B cell (primary cell): Measurements from ENCODE around the gene TDG. TPM values are rescaled to one million over a fixed set of nuclear protein-coding genes. Genes with fewer than 3 reads are reported as not detected.

Source experiments
- ATAC-seq: fragments of 200-7000 bp; cut with Tn5 transposase; one replicate; pipeline ENCODE4 v1.10.0; 2021; ENCODE audit warnings: low read depth, mild to moderate bottlenecking, moderate number of reproducible peaks, moderate library complexity
- CTCF ChIA-PET: fragments of 350-600 bp; sonication (Branson Sonifier 250); formaldehyde crosslinking; loops from one replicate; lab custom pipeline; 2021; ENCODE audit warnings: antibody characterized with exemption, inconsistent platforms; lab: Charles Lee
- POLR2A ChIA-PET: fragments of 350-600 bp; sonication (Branson Sonifier 250); formaldehyde crosslinking; loops from one replicate; lab custom pipeline; 2021; ENCODE audit warnings: antibody characterized with exemption; lab: Charles Lee
- DNase-seq: peaks from one replicate; pipeline ENCODE4 v3.0.0; 2013
- H2AFZ ChIP-seq: 2 replicates; pipeline ENCODE4 v1.6.1; 2012; ENCODE audit warnings: mild to moderate bottlenecking, low read depth, low read length; ENCODE audit not compliant: insufficient read depth, poor library complexity, severe bottlenecking
- H3K27ac ChIP-seq, 2 donors: 1 replicate in 1 of 2; 2 replicates in 1 of 2; pipeline ENCODE4 v1.5.1; 2012 to 2013; ENCODE audit warnings: low read length in 2 of 2, mild to moderate bottlenecking in 2 of 2, moderate library complexity in 1 of 2
- H3K27me3 ChIP-seq, 4 experiments: fragments of 200-600 bp in 1 of 4; sonication (generic) in 1 of 4; replicated peaks in 1 of 4; 1 replicate in 2 of 4; 2 replicates in 2 of 4; pipeline versions ENCODE4 v1.6.1 to v1.7.0; 2013 to 2016; ENCODE audit warnings: low read length in 3 of 4, mild to moderate bottlenecking in 2 of 4, mixed read lengths in 1 of 4, moderate library complexity in 1 of 4; ENCODE audit not compliant: insufficient read depth in 4 of 4, control insufficient read depth in 3 of 4; ENCODE audit errors: control extremely low read depth in 1 of 4
- H3K36me3 ChIP-seq, 2 experiments: replicated peaks in 1 of 2; 1 replicate in 1 of 2; 2 replicates in 1 of 2; pipeline versions ENCODE4 v1.6.1 to v1.7.1; 2013; ENCODE audit warnings: low read length in 1 of 2; ENCODE audit not compliant: insufficient read depth in 2 of 2, control insufficient read depth in 1 of 2; ENCODE audit errors: control extremely low read depth in 1 of 2, extremely low read depth in 1 of 2
- H3K4me1 ChIP-seq, 2 donors: fragments of 200-600 bp in 1 of 2; sonication (generic) in 1 of 2; 1 replicate in 1 of 2; 2 replicates in 1 of 2; pipeline versions ENCODE4 v1.5.1 to v1.6.1; 2013 to 2017; ENCODE audit warnings: low read length in 2 of 2; ENCODE audit not compliant: control insufficient read depth in 2 of 2, insufficient read depth in 2 of 2
- H3K4me2 ChIP-seq: replicated peaks from 2 replicates; pipeline ENCODE3; 2012; ENCODE audit warnings: mild to moderate bottlenecking, low read depth, low read length; ENCODE audit not compliant: poor library complexity, severe bottlenecking
- H3K4me3 ChIP-seq, 5 experiments: fragments of 200-600 bp in 1 of 5; sonication (generic) in 1 of 5; 1 replicate in 3 of 5; 2 replicates in 2 of 5; pipeline versions ENCODE4 v1.5.1 to v1.7.0; 2011 to 2016; ENCODE audit warnings: low read length in 4 of 5, mild to moderate bottlenecking in 4 of 5, low read depth in 2 of 5, control low read depth in 1 of 5, moderate library complexity in 1 of 5; ENCODE audit not compliant: insufficient read depth in 1 of 5; ENCODE audit errors: control extremely low read depth in 1 of 5, extremely low read depth in 1 of 5
- H3K79me2 ChIP-seq: fragments of 200-600 bp; sonication (generic); one replicate; pipeline ENCODE4 v1.6.0; 2016; ENCODE audit warnings: low read length; ENCODE audit not compliant: control insufficient read depth, insufficient read depth
- H3K9ac ChIP-seq: fragments of 200-600 bp; sonication (generic); 2 replicates; pipeline ENCODE4 v1.6.1; 2017; ENCODE audit warnings: mild to moderate bottlenecking, low read length, moderate library complexity
- H3K9me3 ChIP-seq, 3 donors: one replicate each; pipeline versions ENCODE4 v1.6.1 to v1.7.1; 2013; ENCODE audit warnings: low read length in 2 of 3; ENCODE audit not compliant: control insufficient read depth in 2 of 3, insufficient read depth in 1 of 3; ENCODE audit errors: control extremely low read depth in 1 of 3
- H4K20me1 ChIP-seq: 2 replicates; pipeline ENCODE4 v1.6.0; 2012; ENCODE audit warnings: mild to moderate bottlenecking, low read length; ENCODE audit not compliant: insufficient read depth, control insufficient read depth, poor library complexity, severe bottlenecking
- H3K27ac Mint-ChIP-seq: one replicate; pipeline ENCODE4 v1.8.0; 2021; ENCODE audit warnings: mixed read lengths
- H3K27me3 Mint-ChIP-seq: one replicate; pipeline ENCODE4 v1.8.0; 2021; ENCODE audit warnings: mixed read lengths
- H3K4me1 Mint-ChIP-seq: one replicate; pipeline ENCODE4 v1.8.0; 2021; ENCODE audit warnings: mixed read lengths
- H3K4me3 Mint-ChIP-seq: one replicate; pipeline ENCODE4 v1.8.0; 2021; ENCODE audit warnings: mixed read lengths
- H3K9me3 Mint-ChIP-seq: one replicate; pipeline ENCODE4 v1.8.0; 2022; ENCODE audit warnings: mixed read lengths; ENCODE audit not compliant: insufficient read depth
- CTCF ChIP-seq: fragments of 200-600 bp; IDR thresholded peaks from one replicate; pipeline ENCODE4 v1.8.0; 2022; ENCODE audit warnings: antibody characterized with exemption, mild to moderate bottlenecking
- EZH2 ChIP-seq: IDR thresholded peaks from 2 replicates; pipeline ENCODE4 v1.6.1; 2012; ENCODE audit warnings: borderline replicate concordance, low read depth, mild to moderate bottlenecking, moderate library complexity, low read length; ENCODE audit not compliant: insufficient read depth, poor library complexity, severe bottlenecking
- WGBS: methylation state at CpG from one replicate; pipeline ENCODE4 v1.1.5; 2013; ENCODE audit warnings: missing lambda C conversion rate; ENCODE audit not compliant: insufficient coverage; 5-methylcytosine and 5-hydroxymethylcytosine counted together
- intact Hi-C: fragments of 100-400 bp; cut with micrococcal nuclease; formaldehyde crosslinking; loops from one replicate; pipeline ENCODE4 v1.10.0; 2022
- polyA plus RNA-seq: library from polyadenylated mRNA; depleted of rRNA; stranded (reverse); fragments of >200 nt; gene quantifications from 2 replicates; pipeline ENCODE4 v1.2.3, GENCODE V29; 2012
- total RNA-seq, 2 donors: library from RNA; stranded (reverse); fragments of 120-200 nt in 1 of 2; gene quantifications; 1 replicate in 1 of 2; 2 replicates in 1 of 2; pipeline versions ENCODE4 v1.2.3 to v1.2.4, GENCODE V29; 2013 to 2022

TDG gene
- total and polyA plus RNA-seq, 2 donors (not counting 1 experiment from before 2014, with no cell fraction given), result 8.6 to 35.5 TPM

GRCh38 chr12:103948746-103949406 lies 16.8 kb upstream of the TDG start:
- Mint-ChIP-seq H3K4me1 (peaks cover 3% of the 10 kb centered on the region), H3K9me3 (no peaks in the 10 kb centered on the region), H3K4me3 (no peak overlapping the region), H3K27me3 (no peaks in the 10 kb centered on the region), H3K27ac (no peak overlapping the region)
- no peaks in the 10 kb centered on the region for H3K79me2 ChIP-seq
- H3K4me1 ChIP-seq, result no peaks in the 10 kb centered on the region
- no peaks in the 10 kb centered on the region for H4K20me1 ChIP-seq
- 91% methylated on average over 7 of the region's 13 CpGs for WGBS
- H3K9me3 ChIP-seq, result no peaks in the 10 kb centered on the region
- DNase-seq (no peak), ATAC-seq (no peak)
- ChIA-PET POLR2A (interaction anchor here (0.6 kb wide), 1 partner anchor 1149 kb away, joined by 3 read pairs; no protein-coding TSS in a partner anchor), CTCF (interaction anchor here (0.6 kb wide), 1 partner anchor 65 kb away, joined by 3 read pairs; no protein-coding TSS in a partner anchor)
- no peaks in the 10 kb centered on the region for H3K27me3 ChIP-seq
- no peak overlapping the region for H2AFZ ChIP-seq
- H3K4me3 ChIP-seq, result no peak overlapping the region
- H3K4me2 ChIP-seq, result no peak overlapping the region
- intact Hi-C loops, result no loop called here
- H3K9ac ChIP-seq, result no peak overlapping the region
- H3K36me3 ChIP-seq, result peaks cover 17 to 89% of the 10 kb centered on the region in 2 experiments
- no peak for TF ChIP-seq CTCF
- no peak for TF ChIP-seq EZH2
- no peak overlapping the region for H3K27ac ChIP-seq

- Histone ChIP-seq H3K4me3 (no peak overlapping the region), H3K27me3 (no peaks in the 10 kb centered on the region), H3K36me3 (peaks cover under 1 to 55% of the 10 kb centered on the region in 2 experiments), H3K27ac (no peak overlapping the region), H3K9ac (no peak overlapping the region), H3K9me3 (no peaks in the 10 kb centered on the region), H4K20me1 (no peaks in the 10 kb centered on the region), H3K4me2 (no peak overlapping the region), H3K79me2 (peaks cover 25% of the 10 kb centered on the region), H2AFZ (no peak overlapping the region), H3K4me1 (peaks cover 9 to 13% of the 10 kb centered on the region in 2 donors)
- ChIA-PET POLR2A (no interaction called here), CTCF (no interaction called here)
- Mint-ChIP-seq H3K4me3 (no peak overlapping the region), H3K4me1 (peaks cover 27% of the 10 kb centered on the region), H3K27me3 (no peaks in the 10 kb centered on the region), H3K27ac (no peak overlapping the region), H3K9me3 (no peaks in the 10 kb centered on the region)
- no peak for TF ChIP-seq EZH2
- TF ChIP-seq CTCF, result no peak
- DNase-seq (no peak), ATAC-seq (no peak)
- no CpG with 5 or more reads among the region's 1 CpG for WGBS
- intact Hi-C loops, result no loop called here
These were observed 13.2 kb upstream of the TDG start for GRCh38 chr12:103952497-103952896.
